Activated CD4-positive, alpha-beta memory T cell treated with anti-CD3 and anti-CD28 coated beads for 36 hours (primary cell): ENCODE data around the gene WWC2. TPM values are rescaled to one million over a fixed set of nuclear protein-coding genes. Genes with fewer than 3 reads are reported as not detected.

Experiments used
- CTCF ChIA-PET: fragments of 350-600 bp; sonication (Branson Sonifier 250); formaldehyde crosslinking; loops from one replicate; lab custom pipeline; 2021; ENCODE audit warnings: antibody characterized with exemption, inconsistent platforms; lab: Charles Lee
- POLR2A ChIA-PET: fragments of 350-600 bp; sonication (Branson Sonifier 250); formaldehyde crosslinking; loops from one replicate; lab custom pipeline; 2021; ENCODE audit warnings: antibody characterized with exemption; lab: Charles Lee
- DNase-seq: peaks from one replicate; pipeline ENCODE4 v3.0.0-alpha.2; 2020
- H3K27ac Mint-ChIP-seq: one replicate; pipeline ENCODE4 v1.8.0; 2021; ENCODE audit warnings: mixed read lengths
- H3K27me3 Mint-ChIP-seq: one replicate; pipeline ENCODE4 v1.8.0; 2021; ENCODE audit warnings: mixed read lengths
- H3K36me3 Mint-ChIP-seq: one replicate; pipeline ENCODE4 v1.8.0; 2021; ENCODE audit warnings: mixed read lengths
- H3K4me1 Mint-ChIP-seq: one replicate; pipeline ENCODE4 v1.8.0; 2021; ENCODE audit warnings: low read depth, mixed read lengths
- H3K4me3 Mint-ChIP-seq: one replicate; pipeline ENCODE4 v1.8.0; 2021; ENCODE audit warnings: mild to moderate bottlenecking, mixed read lengths
- H3K9me3 Mint-ChIP-seq: one replicate; pipeline ENCODE4 v1.8.0; 2021; ENCODE audit warnings: mixed read lengths
- intact Hi-C: fragments of 100-400 bp; cut with micrococcal nuclease; formaldehyde crosslinking; loops from one replicate; pipeline ENCODE4 v1.15.1; 2023
- total RNA-seq, 2 experiments: library from RNA; stranded (reverse); gene quantifications; one replicate each; pipeline ENCODE4 v1.2.3, GENCODE V29; 2021

WWC2 gene
- total RNA-seq, 2 experiments from 2014 or later = 3.6 to 5.4 TPM

DNA sequence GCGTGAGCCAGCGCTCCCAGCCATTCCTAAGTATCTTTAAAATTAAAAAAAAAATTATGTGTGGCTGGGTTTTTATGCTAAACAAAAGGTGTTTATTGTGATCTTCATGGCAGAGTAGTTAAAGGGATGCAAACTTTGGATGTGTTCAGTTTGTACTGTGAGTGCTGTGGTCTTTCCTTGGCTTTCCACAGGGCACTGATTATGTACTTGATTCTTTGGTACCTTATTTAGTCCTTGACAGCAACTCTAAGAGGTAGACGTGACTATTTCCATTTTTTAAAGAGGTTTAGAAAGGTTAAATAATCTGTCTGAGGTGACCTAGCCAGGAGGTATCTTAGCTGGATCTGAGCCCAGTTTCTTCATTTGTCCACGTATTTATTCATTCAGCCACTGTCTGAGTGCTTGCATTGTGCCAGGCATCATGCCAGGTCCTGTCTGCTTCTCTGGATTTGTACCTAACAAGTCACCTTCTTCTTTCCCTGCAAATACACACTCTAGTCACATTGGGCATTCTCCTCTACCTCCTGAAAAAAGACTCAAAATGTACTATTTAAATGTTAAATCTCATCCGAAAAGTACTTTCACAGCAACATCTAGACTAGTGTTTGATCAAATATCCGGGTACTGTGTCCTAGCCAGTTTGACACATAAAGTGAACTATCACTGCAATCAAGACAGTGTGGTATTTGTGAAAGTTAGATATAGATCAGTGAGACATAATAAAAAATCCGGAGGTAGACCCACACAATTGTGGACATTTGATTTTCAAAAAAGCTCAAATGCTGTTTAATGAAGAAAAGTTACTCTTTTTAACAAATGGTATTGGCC, 31.5 kb downstream of the WWC2 start:
- ChIA-PET CTCF (no interaction called here), POLR2A (no interaction called here)
- Mint-ChIP-seq H3K27me3 (no peaks in the 10 kb centered on the region), H3K4me1 (no peaks in the 10 kb centered on the region), H3K36me3 (no peaks in the 10 kb centered on the region), H3K27ac (no peak overlapping the region), H3K9me3 (no peaks in the 10 kb centered on the region), H3K4me3 (no peak overlapping the region)
- intact Hi-C loops = no loop called here
- no peak for DNase-seq

DNA sequence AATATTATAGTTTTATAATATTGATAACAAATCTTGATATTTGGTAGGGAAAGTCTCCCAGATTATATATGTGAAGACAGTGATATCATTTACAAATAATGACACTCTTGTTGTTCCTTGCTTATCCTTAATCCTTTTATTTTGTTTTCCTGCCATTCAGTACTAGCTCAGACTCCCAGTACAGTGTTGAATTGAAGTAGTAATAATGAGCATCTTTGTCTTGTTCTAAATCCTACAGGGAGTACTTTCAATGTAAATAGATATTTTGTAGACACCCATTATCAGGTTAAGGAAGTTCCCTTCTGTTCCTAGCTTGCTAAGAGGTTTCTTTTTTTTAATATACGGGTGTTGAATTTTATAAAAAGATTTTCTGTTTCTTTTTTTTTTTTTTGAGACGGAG, 33.0 kb downstream of the WWC2 start:
- Mint-ChIP-seq H3K27ac (no peak overlapping the region), H3K4me1 (no peaks in the 10 kb centered on the region), H3K9me3 (no peaks in the 10 kb centered on the region), H3K36me3 (no peaks in the 10 kb centered on the region), H3K4me3 (no peak overlapping the region), H3K27me3 (no peaks in the 10 kb centered on the region)
- ChIA-PET CTCF (no interaction called here), POLR2A (no interaction called here)
- intact Hi-C loops = no loop called here
- DNase-seq = no peak

DNA sequence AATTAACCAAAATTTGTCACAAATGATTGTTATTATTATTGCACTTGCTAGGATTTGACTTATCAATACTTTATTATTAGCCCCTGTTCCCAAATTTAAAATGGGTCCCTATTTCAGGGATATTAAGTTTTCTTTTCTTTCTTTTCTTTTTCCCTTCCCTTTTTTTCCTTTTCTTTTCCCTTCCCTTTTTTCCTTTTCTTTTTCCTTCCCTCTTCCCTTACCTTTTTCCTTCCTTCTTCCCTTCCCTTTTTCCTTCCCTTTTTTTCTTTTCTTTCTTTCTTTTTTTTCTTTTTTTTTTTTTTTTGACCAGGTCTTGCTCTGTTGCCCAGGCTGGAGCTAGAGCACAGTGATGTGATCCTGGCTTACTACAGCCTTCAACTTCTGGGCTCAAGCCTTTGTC, 33.8 kb downstream of the WWC2 start:
- H3K4me1 Mint-ChIP-seq = no peaks in the 10 kb centered on the region
- CTCF ChIA-PET = no interaction called here
- intact Hi-C loops = no loop called here
- no peak overlapping the region for H3K27ac Mint-ChIP-seq
- DNase-seq = no peak
- no peaks in the 10 kb centered on the region for H3K9me3 Mint-ChIP-seq
- no peak overlapping the region for H3K4me3 Mint-ChIP-seq
- POLR2A ChIA-PET = no interaction called here
- H3K36me3 Mint-ChIP-seq = no peaks in the 10 kb centered on the region
- H3K27me3 Mint-ChIP-seq = no peaks in the 10 kb centered on the region

- Mint-ChIP-seq H3K36me3 (peaks cover 2% of the 10 kb centered on the region), H3K4me3 (no peak overlapping the region), H3K27me3 (no peaks in the 10 kb centered on the region), H3K4me1 (peaks cover 1% of the 10 kb centered on the region), H3K9me3 (no peaks in the 10 kb centered on the region), H3K27ac (no peak overlapping the region)
- DNase-seq = no peak
- intact Hi-C loops = no loop called here
- ChIA-PET POLR2A (no interaction called here), CTCF (no interaction called here)
Observed at GRCh38 chr4:183136855-183137254, 37.8 kb downstream of the WWC2 start.

GRCh38 chr4:183139058-183139750, 40.1 kb downstream of the WWC2 start:
- intact Hi-C loops = no loop called here
- H3K4me3 Mint-ChIP-seq = no peak overlapping the region
- peaks cover 2% of the 10 kb centered on the region for H3K36me3 Mint-ChIP-seq
- H3K27me3 Mint-ChIP-seq = no peaks in the 10 kb centered on the region
- ChIA-PET POLR2A (no interaction called here), CTCF (interaction anchor here (1.4 kb wide), 1 partner anchor 65 kb away, joined by 3 read pairs; no protein-coding TSS in a partner anchor)
- no peaks in the 10 kb centered on the region for H3K9me3 Mint-ChIP-seq
- no peak for DNase-seq
- no peak overlapping the region for H3K27ac Mint-ChIP-seq
- peaks cover 4% of the 10 kb centered on the region for H3K4me1 Mint-ChIP-seq

- Mint-ChIP-seq H3K4me1 (peaks cover 4% of the 10 kb centered on the region), H3K27ac (no peak overlapping the region), H3K4me3 (no peak overlapping the region), H3K36me3 (peaks cover 2% of the 10 kb centered on the region), H3K27me3 (no peaks in the 10 kb centered on the region), H3K9me3 (no peaks in the 10 kb centered on the region)
- POLR2A ChIA-PET = no interaction called here
- CTCF ChIA-PET = no interaction called here
- intact Hi-C loops = no loop called here
- DNase-seq = no peak
Observed at GRCh38 chr4:183139972-183140570, 41.0 kb downstream of the WWC2 start.

GRCh38 chr4:183140911-183141320, 41.9 kb downstream of the WWC2 start:
- intact Hi-C loops = no loop called here
- DNase-seq = no peak
- Mint-ChIP-seq H3K27ac (no peak overlapping the region), H3K27me3 (no peaks in the 10 kb centered on the region), H3K4me1 (peaks cover 4% of the 10 kb centered on the region), H3K36me3 (peaks cover 2% of the 10 kb centered on the region), H3K9me3 (no peaks in the 10 kb centered on the region), H3K4me3 (no peak overlapping the region)
- POLR2A ChIA-PET = no interaction called here
- CTCF ChIA-PET = no interaction called here

DNA sequence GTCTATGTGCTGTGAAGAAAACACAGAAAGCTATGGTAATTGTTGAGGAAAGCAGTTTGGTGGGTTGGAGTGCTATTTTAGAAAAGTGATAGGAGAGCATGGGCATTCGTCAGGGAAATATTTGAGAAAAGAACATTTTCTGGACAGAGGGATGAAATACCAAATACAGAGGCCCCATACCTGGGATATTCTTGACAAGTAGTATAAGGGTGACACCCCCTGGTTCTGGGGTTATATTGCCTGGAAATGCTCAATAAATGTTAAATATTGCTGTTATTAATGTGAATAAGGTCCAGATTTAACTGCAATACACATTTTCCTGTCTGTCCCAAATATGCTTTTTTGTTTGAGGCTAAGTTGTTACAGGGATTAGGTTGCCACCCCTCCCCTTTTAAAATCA, 42.9 kb downstream of the WWC2 start:
- Mint-ChIP-seq H3K4me3 (no peak overlapping the region), H3K4me1 (peaks cover 4% of the 10 kb centered on the region), H3K27ac (no peak overlapping the region), H3K9me3 (no peaks in the 10 kb centered on the region), H3K27me3 (no peaks in the 10 kb centered on the region), H3K36me3 (peaks cover 2% of the 10 kb centered on the region)
- DNase-seq = no peak
- intact Hi-C loops = no loop called here
- ChIA-PET POLR2A (no interaction called here), CTCF (no interaction called here)

DNA sequence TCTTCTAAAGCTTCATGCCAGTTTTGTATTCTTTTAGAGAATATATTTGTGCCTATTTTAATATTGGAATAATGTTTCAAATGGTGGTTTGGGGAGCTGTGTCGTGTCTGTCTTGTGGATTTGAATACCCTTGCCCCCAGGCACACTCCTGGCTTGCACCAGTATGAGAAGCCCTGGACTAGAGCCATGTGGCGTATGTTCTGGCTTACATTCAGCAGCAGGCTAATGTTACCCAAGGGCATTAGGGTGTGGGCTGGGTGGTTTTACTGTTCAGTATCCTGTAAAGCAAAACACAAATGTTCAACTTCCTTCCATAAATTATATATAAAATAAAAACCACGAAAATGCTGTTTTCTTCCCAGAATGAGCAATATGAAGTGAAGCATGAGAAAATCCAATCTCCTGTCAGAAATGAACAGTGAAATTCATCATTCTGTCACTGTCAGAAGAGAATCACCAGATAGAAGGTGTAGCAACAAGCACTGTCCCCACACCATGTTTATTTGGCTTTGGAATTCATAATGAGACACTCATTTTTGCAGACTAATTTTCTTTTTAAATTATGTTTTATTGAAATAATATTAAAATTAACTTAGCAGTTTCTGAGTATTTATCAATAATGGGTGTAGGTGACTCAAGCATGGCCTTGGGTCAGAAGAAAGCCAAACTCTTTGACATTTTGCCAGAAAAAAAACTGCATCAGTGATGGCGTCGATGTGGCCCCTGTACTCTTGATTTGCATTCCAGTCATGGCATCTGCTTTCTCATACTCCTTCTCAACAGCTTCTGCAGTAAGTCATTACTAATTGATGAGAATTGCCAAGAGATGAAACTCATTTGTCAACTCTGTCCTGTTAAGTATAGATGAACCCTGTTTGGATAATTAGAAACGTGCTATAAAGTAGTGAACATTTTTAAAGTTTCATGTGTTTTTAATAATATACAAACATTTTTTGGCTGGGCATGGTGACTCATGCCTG, 43.8 kb downstream of the WWC2 start:
- intact Hi-C loops = no loop called here
- H3K27me3 Mint-ChIP-seq = no peaks in the 10 kb centered on the region
- no peak overlapping the region for H3K4me3 Mint-ChIP-seq
- H3K9me3 Mint-ChIP-seq = no peaks in the 10 kb centered on the region
- CTCF ChIA-PET = no interaction called here
- no peak for DNase-seq
- peaks cover 4% of the 10 kb centered on the region for H3K4me1 Mint-ChIP-seq
- H3K27ac Mint-ChIP-seq = no peak overlapping the region
- H3K36me3 Mint-ChIP-seq = peaks cover 2% of the 10 kb centered on the region
- POLR2A ChIA-PET = no interaction called here

- no peaks in the 10 kb centered on the region for H3K27me3 Mint-ChIP-seq
- DNase-seq = no peak
- H3K36me3 Mint-ChIP-seq = no peaks in the 10 kb centered on the region
- no peak overlapping the region for H3K27ac Mint-ChIP-seq
- intact Hi-C loops = no loop called here
- ChIA-PET CTCF (no interaction called here), POLR2A (no interaction called here)
- no peaks in the 10 kb centered on the region for H3K9me3 Mint-ChIP-seq
- H3K4me1 Mint-ChIP-seq = peaks cover 4% of the 10 kb centered on the region
- H3K4me3 Mint-ChIP-seq = no peak overlapping the region
Observed at GRCh38 chr4:183144787-183145186, 45.7 kb downstream of the WWC2 start.

DNA sequence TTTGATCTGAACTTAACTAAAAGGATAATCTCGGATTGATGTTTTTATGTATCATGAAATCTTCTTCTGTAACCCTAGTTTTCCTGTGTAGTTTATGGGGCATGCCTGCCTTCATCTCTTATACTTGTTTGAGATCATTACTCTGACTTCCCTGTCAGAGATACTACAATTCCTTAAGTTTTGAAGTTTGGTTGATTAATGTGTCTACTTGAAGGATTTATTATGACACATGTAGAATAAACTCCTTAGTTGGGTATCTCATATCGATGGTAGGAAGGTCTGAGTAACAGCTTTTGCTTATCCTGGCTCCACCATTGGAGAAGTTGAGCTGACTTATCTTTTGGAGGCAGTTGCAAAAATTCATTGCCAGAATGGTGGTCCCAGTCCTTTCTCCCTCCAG, 46.7 kb downstream of the WWC2 start:
- Mint-ChIP-seq H3K36me3 (no peaks in the 10 kb centered on the region), H3K4me3 (no peak overlapping the region), H3K27me3 (no peaks in the 10 kb centered on the region), H3K4me1 (peaks cover 4% of the 10 kb centered on the region), H3K27ac (no peak overlapping the region), H3K9me3 (peaks cover 2% of the 10 kb centered on the region)
- no peak for DNase-seq
- CTCF ChIA-PET = interaction anchor here (1.3 to 3.0 kb wide), 2 partner anchors 72 to 104 kb away, joined by 4 to 7 read pairs; no protein-coding TSS in a partner anchor
- intact Hi-C loops = no loop called here
- POLR2A ChIA-PET = no interaction called here
